ENCODE measurements around the gene ITGAD.

The ITGAD gene

DNA sequence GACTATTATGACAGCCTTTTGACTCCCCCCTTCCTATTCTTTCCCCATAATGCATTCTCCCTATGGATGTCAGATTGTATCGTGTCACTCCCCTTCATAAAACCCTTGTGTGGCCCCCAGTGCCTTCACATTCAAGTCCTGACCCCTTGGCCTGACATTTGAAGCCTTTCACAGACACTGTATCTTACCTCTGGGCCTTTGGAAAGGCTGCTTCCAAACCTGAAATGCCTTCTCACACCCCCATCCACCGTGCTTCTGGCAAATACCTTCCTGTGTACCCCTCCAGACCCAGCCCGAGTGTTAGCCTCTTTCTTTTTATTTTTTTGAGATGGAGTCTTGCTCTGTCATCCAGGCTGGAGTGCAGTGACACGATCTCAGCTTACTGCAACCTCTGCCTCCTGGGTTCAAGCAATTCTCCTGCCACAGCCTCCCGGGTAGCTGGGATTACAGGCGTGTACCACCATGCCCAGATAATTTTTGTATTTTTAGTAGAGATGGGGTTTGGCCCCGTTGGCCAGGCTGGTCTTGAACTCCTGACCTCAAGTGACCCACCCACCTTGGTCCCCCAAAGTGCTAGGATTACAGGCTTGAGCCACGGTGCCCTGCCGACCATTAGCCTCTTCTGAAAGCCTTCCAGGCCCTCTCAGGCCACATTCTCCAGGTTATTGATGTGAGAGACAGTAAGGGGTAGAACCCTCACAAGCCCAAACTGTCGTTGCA is 68.2 kb downstream of the ITGAD start:
- no peak for DNase-seq

DNA sequence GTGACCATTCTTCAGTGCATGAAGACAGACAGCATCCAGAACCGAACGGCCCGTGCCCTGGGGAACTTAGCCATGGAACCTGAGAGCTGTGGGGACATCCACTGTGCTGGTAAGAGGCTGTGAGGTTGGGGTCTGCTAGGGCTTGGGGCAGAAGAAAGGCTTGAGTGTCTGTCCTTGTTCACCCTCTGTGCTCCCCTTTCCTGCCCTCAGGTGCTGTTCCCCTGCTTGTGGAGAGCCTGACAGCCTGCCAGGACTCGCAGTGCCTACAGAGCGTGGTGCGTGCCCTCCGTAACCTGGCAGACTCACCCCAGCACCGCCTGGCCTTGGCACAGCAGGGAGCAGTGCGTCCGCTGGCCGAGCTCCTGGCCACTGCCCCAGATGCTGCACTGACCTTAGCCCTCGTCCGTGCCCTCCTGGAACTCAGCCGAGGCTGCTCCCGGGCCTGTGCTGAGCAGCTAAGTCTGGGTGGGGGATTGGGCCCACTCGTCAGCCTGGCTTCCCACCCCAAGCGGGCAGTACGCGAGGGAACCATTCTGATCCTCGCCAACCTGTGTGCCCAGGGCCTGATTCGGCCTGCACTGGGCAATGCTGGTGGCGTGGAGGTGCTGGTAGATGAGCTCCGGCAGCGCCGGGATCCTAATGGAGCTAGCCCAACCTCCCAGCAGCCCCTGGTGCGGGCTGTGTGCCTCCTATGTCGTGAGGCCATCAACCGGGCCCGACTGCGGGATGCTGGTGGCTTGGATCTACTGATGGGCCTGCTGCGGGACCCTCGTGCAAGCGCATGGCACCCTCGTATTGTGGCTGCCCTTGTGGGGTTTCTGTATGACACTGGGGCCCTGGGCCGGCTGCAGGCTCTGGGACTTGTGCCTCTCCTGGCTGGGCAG is 69.0 kb downstream of the ITGAD start:
- no peak for DNase-seq

DNA sequence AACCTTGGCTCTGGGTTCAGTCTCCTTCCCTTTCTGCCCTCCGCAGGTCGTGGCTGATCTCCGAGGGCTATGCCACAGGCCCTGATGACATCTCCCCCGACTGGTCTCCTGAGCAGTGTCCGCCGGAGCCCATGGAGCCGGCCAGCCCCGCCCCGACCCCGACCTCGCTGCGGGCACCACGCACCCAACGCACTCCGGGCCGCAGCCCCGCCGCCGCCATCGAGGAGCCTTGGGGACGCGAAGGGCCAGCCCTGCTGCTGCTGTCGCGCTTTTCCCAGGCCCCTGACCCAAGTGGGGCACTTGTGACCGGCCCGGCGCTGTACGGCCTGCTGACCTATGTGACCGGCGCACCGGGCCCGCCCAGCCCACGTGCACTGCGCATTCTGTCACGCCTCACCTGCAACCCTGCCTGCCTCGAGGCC is 71.2 kb downstream of the ITGAD start:
- DNase-seq = no peak

DNA sequence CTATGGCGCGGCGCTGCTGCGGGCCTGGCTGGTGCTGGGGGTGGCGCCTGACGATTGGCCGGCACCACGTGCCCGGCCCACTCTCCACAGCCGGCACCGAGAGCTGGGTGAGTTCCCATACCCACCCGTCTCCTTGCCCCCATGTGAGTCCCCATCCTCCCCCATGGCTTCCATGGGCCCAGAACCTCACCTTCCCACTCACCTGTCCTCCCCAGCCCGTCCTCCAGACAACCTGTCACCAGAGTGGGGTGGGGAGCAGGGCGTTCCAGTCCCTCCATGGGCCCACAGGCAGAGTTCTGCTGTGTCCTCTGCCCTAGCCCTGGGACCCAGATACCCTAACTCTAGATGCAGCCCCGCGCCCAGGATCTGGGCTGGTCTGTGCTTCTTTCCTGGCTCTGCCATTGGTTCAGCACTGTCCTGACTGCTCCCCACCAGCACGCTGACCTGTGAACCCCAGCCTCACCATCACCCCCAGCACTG is 71.7 kb downstream of the ITGAD start:
- DNase-seq = no peak

DNA sequence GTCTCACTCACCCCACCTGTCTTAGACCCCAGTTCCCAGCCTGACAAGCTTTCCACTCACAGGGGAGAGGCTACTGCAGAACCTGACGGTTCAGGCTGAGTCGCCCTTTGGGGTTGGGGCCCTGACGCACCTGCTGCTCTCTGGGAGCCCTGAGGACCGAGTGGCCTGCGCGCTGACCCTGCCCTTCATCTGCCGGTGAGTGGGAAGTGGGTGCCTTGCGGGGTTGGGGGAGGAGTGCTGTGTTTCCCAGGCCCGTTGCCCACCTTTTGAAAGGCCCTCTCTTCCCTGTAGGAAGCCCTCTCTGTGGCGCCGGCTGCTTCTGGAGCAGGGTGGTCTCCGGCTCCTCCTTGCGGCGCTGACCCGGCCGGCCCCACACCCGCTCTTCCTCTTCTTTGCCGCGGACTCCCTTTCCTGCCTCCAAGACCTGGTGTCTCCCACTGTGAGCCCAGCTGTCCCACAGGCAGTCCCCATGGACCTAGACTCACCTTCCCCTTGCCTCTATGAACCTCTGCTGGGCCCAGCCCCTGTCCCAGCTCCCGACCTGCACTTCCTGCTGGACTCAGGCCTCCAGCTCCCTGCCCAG is 72.7 kb downstream of the ITGAD start:
- no peak for DNase-seq

DNA sequence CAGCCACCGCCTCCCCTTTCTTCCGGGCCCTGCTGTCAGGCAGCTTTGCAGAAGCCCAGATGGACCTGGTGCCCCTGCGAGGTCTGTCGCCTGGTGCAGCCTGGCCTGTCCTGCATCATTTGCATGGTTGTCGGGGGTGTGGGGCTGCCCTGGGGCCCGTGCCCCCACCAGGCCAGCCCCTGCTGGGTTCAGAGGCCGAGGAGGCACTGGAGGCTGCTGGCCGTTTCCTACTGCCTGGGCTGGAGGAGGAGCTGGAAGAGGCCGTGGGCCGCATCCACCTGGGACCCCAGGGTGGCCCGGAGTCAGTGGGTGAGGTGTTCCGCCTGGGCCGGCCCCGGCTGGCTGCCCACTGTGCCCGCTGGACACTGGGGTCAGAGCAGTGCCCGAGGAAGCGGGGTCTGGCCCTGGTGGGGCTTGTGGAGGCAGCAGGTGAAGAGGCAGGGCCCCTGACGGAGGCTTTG is 73.3 kb downstream of the ITGAD start:
- no peak for DNase-seq

DNA sequence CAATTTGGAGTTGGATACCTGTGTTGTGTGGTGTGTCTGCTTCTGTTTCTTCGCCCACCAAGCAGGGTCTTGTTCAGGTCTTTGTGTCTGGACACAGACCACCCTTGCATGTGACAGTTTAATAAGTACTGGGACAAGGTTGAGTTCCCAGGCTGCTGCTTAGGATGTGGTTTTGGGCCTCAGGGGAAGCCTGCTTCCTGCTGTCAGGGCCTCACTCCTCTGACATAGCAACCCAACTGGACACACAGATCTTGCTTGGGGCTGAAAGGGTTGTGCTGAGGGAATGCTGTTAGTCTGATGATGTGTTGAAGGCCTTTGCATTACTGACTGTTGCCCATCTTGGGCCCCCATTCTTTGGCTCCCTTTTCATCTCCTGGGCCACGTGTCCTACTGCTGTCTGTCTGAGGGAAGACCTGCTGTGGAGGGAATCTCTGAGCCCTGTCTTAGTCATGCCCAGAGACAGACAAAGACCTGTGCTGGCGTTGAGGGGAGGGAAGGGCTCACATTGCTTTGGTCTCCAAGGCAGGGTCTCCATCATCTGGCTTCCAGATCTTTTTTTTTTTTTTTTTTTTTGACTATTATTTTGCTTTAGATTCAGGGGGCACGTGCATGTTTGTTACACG is 74.1 kb downstream of the ITGAD start:
- DNase-seq = no peak

DNA sequence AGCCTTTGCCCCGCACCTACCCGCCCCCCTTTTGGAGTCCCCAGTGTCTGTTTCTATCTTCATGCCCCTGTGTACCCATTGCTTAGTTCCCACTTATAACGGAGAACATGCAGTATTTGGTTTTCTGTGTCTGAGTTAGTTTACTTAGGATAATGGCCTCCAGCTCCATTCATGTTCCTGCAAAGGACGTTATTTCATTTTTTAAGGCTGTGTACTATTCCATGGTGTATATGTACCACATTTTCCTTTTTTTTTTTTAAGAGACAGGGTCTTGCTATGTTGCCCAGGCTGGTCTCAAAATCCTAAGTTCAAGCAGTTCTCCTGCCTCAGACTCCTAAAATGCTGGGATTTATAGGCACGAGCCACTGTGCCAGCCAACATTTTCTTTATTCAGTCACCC is 74.7 kb downstream of the ITGAD start:
- no peak for DNase-seq

DNA sequence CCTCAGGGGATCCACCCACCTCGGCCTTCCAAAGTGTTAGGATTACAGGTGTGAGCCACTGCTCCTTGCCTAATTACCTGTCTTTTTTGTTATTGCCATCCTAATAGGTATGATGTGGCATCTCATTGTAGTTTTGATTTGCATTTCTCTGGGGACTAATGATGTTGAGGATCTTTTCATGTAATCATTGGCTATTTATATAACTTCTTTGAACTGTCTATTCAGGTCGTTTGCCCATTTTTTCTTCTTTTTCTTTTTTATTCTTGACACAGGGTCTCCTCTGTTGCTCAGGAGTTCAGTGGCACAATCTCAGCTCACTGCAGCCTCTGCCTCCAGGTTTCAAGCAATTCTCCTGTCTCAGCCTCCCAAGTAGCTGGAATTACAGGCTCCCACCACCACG is 77.5 kb downstream of the ITGAD start:
- no peak for DNase-seq

DNA sequence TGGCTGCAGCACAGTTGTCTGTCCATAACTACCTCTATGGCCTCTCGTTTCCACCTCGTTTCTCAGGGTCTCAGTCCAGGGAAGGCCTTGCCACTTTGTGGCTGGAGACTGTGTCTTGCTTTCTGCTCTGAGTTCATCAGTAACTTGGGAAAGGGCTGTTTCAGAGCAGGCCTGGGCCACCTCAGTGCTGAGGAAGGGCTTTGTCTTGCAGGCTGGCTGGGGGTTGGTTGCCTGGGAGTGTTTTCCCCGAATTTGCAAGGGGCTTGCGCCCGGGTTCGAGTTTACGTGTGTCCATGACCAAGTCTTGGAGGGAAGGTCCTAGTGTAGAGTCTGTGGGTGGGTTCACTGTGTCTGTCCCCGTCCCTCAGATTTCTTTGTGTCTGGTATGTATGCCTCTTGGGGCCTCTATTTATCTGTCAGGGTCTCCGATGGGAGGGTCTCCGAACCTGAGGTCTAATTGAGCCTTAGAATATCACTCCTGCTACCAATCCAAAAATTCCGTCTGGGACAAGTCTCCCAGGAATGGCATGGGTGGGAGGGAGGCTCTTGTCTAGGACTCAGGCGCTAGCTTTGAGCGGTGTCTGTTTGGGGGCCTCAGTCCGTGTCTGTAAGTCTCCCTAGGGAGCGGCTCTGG is 78.2 kb downstream of the ITGAD start:
- no peak for DNase-seq

DNA sequence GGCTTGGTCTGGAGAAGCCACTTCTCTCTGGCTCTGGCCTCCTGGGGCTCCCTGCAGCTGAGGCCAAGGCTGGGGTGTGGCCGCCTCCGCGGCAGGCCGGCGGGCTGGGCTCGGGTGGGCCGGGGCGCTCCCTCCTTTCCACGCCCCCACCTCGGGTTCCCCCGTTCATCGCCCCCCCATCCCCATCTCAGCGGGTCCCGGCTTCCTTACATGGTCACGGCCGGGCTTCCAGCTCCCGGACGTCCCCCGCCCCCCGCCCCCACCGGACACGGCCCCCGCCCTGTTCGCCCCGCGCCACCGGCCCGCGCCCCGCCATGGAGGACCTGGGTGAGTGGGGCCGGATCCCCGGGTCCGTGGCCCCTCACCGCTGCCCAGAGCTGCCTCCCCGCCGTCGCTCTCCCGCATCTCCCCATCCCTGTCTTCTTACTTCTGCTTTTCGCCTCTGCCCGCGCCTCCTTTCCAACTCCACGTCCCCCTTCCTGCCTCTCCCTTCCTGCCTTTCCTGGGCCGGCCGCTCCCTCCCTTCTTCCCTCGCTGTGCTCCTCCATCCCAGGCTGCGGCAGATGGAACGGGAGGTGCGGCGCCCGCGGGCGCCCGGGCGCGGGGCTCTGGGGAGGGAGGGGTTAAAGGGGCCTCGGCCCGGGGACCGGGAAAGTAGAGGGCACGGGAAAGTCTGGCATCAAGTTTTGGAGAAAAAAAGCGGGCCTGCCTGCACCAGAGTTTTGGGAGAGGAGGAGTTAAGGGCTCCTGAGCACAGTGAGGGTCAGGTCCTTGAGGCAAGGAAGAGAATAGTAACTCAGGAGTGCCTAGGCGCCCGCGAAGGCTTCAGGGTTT is 79.0 kb downstream of the ITGAD start, which contains the start of gene TGFB1I1:
Gene TGFB1I1, plus strand, starts transcription at position 278 of the 834 bp plus-strand sequence. Its CDS starts 37 bp downstream, at position 315.
- DNase-seq = no peak

DNA sequence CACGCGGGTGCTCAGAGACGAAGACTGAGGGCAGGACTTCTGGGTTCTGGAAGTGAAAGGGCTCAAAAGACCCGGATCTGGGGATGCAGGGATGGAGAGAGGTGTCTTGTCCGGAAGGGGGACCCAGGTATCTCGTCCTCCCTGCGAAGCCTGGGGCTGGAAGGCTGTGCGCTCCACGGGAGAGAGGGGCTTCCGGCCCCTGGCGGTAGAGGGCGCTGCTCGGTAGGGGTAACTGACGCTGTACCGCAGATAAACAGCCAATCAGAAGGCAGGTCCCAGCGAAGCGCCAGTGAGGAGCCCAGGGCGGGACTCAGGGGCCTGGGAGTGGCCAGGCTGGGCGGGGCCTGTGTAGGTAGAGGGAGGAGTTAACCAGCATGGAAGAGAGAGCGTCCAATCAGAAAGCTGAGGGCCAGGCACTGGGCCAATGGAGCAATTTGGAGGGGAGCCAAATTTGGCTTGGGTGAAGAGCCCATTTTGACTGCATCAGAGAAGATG is 79.6 kb downstream of the ITGAD start:
- no peak for DNase-seq

DNA sequence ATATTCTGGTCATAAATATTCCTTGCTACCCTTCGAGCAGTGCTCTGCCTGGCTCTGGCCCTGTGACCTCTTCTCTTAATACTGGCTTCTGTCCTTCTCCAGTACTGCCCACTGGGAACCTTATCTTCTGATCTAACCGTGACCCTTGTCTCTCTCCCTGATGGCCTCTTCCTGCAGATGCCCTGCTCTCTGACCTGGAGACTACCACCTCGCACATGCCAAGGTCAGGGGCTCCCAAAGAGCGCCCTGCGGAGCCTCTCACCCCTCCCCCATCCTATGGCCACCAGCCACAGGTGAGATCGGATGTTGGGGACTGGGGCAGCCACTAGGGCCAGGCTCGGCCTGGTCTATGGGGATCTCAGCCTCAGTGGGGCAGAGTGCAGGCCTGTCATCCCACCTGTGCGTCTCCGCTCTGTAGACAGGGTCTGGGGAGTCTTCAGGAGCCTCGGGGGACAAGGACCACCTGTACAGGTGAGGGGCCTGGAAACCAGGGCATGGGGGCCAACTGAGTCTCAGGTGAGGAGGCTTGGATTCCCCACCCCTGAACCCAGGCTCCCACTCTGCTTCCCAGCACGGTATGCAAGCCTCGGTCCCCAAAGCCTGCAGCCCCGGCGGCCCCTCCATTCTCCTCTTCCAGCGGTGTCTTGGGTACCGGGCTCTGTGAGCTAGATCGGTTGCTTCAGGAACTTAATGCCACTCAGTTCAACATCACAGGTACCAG is 80.3 kb downstream of the ITGAD start:
- no peak for DNase-seq

DNA sequence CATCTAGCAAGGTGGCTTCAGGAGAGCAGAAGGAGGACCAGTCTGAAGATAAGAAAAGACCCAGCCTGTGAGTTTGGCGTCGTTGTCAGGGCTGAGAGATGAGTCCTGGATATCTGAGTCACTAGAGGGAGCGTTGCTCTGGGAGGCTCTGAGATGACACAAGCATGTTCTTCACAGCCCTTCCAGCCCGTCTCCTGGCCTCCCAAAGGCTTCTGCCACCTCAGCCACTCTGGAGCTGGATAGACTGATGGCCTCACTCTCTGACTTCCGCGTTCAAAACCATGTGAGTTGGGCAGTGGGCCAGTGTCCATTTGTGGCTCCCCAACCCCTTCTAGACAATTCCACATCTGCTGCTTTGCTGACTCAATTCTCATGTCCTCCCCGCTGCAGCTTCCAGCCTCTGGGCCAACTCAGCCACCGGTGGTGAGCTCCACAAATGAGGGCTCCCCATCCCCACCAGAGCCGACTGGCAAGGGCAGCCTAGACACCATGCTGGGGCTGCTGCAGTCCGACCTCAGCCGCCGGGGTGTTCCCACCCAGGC is 81.1 kb downstream of the ITGAD start:
- no peak for DNase-seq

DNA sequence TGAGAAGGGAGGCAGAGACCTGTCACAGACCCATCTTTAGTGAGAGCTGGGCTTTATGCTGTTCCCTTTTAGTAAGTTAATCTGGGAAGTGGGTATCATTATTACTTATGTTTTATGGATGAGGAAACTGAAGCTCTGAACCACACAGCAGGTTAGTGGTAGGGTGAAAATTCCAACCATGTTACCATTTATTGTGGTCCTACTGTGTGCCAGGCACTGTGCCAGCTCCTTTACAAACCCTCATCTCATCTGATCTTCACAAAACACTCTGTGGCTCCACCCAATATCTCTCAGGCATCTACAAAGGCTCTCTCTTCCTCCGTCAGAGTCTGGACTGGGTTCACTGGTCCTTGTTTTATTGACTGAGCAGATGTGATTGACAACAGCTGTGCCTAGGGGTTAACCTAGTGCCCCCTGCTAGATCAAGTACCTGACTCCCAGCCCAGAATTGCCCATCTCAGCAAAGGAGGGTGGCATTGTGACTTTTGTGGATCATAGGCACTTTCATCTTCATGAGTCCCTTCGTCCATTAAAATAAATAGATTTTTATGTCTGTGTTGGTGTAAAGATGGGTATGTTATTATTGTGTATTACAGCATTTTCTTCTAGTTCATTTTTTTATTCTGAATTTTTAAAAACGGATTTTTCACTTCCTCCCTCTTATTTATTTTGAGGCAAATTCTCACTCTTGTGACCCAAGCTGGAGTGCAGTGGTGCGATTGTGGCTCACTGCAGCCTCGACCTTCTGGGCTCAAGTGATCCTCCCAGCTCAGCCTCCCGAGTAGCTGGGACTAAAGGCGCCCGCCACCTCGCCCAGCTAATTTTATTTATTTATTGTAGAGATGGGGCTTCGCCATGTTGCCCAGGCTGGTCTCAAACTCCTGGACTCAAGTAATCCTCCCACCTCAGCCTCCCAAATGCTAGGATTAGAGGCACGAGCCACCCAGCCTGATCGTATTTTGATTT is 81.9 kb downstream of the ITGAD start:
- no peak for DNase-seq

DNA sequence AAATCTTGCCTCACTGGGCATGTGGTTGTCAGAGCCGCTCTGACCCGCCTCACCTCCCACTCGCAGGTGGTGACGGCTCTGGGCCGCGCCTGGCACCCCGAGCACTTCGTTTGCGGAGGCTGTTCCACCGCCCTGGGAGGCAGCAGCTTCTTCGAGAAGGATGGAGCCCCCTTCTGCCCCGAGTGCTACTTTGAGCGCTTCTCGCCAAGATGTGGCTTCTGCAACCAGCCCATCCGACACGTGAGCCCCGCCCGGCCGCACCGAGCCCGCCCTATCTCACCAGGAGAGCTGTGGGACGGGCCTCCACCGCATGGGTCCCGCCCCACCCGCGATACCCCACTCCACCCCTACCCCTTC is 82.8 kb downstream of the ITGAD start:
- DNase-seq = no peak

All from activated CD8-positive, alpha-beta memory T cell treated with anti-CD3 and anti-CD28 coated beads, Interleukin-2, amount 50 U/mL, for 4 hours (primary cell).